Spleen (tissue), 11 donors: ENCODE data around the gene GPC3. TPM values are rescaled to one million over a fixed set of nuclear protein-coding genes. Genes with fewer than 3 reads are reported as not detected.

Experiments
- DNase-seq: peaks from one replicate; pipeline ENCODE4 v3.0.0-alpha.2; 2020
- H3K27ac ChIP-seq, 8 donors: fragments of 200-600 bp; sonication (generic) in 7 of 8; 1 replicate in 4 of 8; 2 replicates in 4 of 8; pipeline versions ENCODE4 v1.5.0 to v1.8.0; 2016 to 2021; ENCODE audit warnings: inconsistent platforms in 4 of 8, mild to moderate bottlenecking in 4 of 8, moderate library complexity in 1 of 8
- H3K27me3 ChIP-seq, 7 donors: fragments of 200-600 bp; sonication (generic) in 6 of 7; replicated peaks in 1 of 7; 1 replicate in 4 of 7; 2 replicates in 3 of 7; pipeline versions ENCODE4 v1.5.0 to v1.8.0; 2016 to 2021; ENCODE audit warnings: inconsistent platforms in 3 of 7, mild to moderate bottlenecking in 1 of 7
- H3K36me3 ChIP-seq, 6 donors: fragments of 200-600 bp; sonication (generic) in 5 of 6; 1 replicate in 4 of 6; 2 replicates in 2 of 6; pipeline versions ENCODE4 v1.5.0 to v1.8.0; 2016 to 2021; ENCODE audit warnings: inconsistent platforms in 2 of 6
- H3K4me1 ChIP-seq, 6 donors: fragments of 200-600 bp; sonication (generic) in 5 of 6; 1 replicate in 3 of 6; 2 replicates in 3 of 6; pipeline versions ENCODE4 v1.5.0 to v1.8.0; 2016 to 2021; ENCODE audit warnings: inconsistent platforms in 3 of 6
- H3K4me3 ChIP-seq, 8 donors: fragments of 200-600 bp; sonication (generic) in 7 of 8; 1 replicate in 4 of 8; 2 replicates in 4 of 8; pipeline versions ENCODE4 v1.5.0 to v1.8.0; 2016 to 2021; ENCODE audit warnings: inconsistent platforms in 4 of 8, mild to moderate bottlenecking in 4 of 8, moderate library complexity in 2 of 8
- H3K9me3 ChIP-seq, 8 donors: fragments of 200-600 bp; sonication (generic) in 7 of 8; 1 replicate in 4 of 8; 2 replicates in 4 of 8; pipeline versions ENCODE4 v1.5.0 to v1.8.0; 2016 to 2021; ENCODE audit warnings: inconsistent platforms in 4 of 8
- POLR2A ChIP-seq, 3 donors: fragments of 450-650 bp; IDR thresholded peaks; one replicate each; pipeline ENCODE4 v1.5.1; 2017; ENCODE audit warnings: antibody characterized with exemption in 3 of 3, mild to moderate bottlenecking in 1 of 3
- POLR2AphosphoS5 ChIP-seq, 3 donors: sonication (generic); formaldehyde crosslinking; IDR thresholded peaks; one replicate each; pipeline ENCODE4 v1.5.1; 2017; ENCODE audit warnings: antibody characterized with exemption in 3 of 3
- WGBS, 5 donors: extraction: QIAGEN DNeasy Blood & Tissue Kit in 3 of 5; methylation state at CpG; one replicate each; pipeline versions ENCODE4 v1.1.5 to v1.1.7; 2013 to 2018; 5-methylcytosine and 5-hydroxymethylcytosine counted together
- intact Hi-C: fragments of 100-400 bp; cut with DNase I; formaldehyde crosslinking; loops from one replicate; pipeline ENCODE4 v1.15.0; 2023; ENCODE audit warnings: low total_unique reads
- polyA plus RNA-seq, 3 donors: library from polyadenylated mRNA; stranded (reverse); fragments of 200-250 nt; gene quantifications; one replicate each; pipeline ENCODE4 v1.2.1, GENCODE V29; 2013
- total RNA-seq, 7 donors: library from RNA; depleted of rRNA in 3 of 7; stranded (reverse); fragments of >200 nt in 3 of 7; fragmentation: NEBNext Ultra II Directional in 4 of 7; extraction: Animal tissue kit (Norgen Biotek cat#: 25700) in 4 of 7; gene quantifications; one replicate each; pipeline versions ENCODE4 v1.1.0 to v1.2.1, GENCODE V29; 2016 to 2021
- TF ChIP-seq, protein P1 (sequence below), 11 experiments: fragments of 200-600 bp in 7 of 11; fragments of 450-650 bp in 4 of 11; sonication (generic) in 4 of 11; IDR thresholded peaks in 8 of 11; conservative IDR thresholded peaks in 3 of 11; 1 replicate in 7 of 11; 2 replicates in 4 of 11; pipeline versions ENCODE4 v1.4.0 to v1.8.0; 2016 to 2021; ENCODE audit warnings: antibody characterized with exemption in 11 of 11, inconsistent platforms in 4 of 11, mild to moderate bottlenecking in 1 of 11
- donor health status: healthy with polysubstance abuse.
- donor health status: DM: no; HTN: no; CAD: no; lungs with moderate emphysema.
- donor health status: DM: no; HTN: no; CAD: no.
- donor health status: Bipolar disorder and iron deficiency.
- donor health status: healthy.
- donor health status: DM: no; HTN: no; CAD: no.
- donor health status: DM: yes; HTN: yes; CAD: no.

The GPC3 gene
- total and polyA plus RNA-seq, 10 donors: 0.41 to 3.3 (median 1.5) TPM

DNA sequence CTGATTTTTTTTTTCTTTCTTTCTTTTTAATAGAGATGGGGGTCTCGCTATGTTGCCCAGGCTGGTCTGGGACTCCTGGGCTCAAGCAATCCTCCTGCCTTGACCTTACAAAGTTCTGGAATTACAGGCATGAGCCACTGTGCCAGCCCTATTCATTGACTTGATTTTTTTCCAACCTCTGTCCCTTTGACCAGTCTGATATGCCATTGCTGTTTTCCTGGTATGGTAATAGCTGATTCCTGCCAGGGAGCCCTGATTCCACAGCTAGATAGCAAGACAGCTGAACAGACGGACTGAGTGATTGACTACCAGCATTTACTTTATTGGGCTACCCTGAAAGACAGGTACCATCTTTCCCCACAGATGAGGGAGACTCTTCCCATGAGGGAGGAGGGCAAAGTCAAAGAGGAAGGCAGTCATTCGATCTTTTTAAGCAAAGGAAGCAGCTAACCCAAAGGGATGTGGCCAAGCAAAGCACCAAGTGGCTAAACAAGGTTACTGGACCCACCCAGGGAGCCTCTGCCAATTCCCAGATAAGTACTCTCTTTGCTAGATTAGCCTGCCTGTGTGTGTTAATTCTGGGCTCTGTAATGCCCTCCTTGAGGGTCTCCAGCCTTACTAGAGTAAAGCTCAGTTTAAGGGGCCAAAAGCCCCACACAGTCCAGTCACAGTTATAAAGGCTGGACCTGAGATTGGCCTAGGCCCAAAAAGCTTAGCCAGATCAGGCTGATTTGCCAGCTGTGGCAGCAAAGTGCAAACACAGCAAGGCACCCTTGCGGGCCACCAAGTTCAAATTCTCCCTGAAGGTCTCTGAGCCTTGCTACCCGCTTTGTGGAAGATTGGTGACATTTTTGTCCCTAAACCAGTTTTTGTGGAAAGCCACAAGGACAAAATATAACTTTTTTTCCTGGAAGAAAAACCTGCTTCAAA lies 377.7 kb downstream of the GPC3 start:
- no peaks in the 10 kb centered on the region for H3K9me3 ChIP-seq
- no peaks in the 10 kb centered on the region for H3K36me3 ChIP-seq
- TF ChIP-seq POLR2AphosphoS5 (IDR thresholded peaks at IDR 0.05) (no peak), POLR2A (IDR thresholded peaks at IDR 0.05) (no peak)
- TF ChIP-seq, protein P1, sequence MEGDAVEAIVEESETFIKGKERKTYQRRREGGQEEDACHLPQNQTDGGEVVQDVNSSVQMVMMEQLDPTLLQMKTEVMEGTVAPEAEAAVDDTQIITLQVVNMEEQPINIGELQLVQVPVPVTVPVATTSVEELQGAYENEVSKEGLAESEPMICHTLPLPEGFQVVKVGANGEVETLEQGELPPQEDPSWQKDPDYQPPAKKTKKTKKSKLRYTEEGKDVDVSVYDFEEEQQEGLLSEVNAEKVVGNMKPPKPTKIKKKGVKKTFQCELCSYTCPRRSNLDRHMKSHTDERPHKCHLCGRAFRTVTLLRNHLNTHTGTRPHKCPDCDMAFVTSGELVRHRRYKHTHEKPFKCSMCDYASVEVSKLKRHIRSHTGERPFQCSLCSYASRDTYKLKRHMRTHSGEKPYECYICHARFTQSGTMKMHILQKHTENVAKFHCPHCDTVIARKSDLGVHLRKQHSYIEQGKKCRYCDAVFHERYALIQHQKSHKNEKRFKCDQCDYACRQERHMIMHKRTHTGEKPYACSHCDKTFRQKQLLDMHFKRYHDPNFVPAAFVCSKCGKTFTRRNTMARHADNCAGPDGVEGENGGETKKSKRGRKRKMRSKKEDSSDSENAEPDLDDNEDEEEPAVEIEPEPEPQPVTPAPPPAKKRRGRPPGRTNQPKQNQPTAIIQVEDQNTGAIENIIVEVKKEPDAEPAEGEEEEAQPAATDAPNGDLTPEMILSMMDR (IDR thresholded peaks at IDR 0.05 in 8 of 11, conservative IDR thresholded peaks at IDR 0.05 in 3 of 11): no peak
- H3K27ac ChIP-seq: no peak overlapping the region
- peaks cover 0 to 3% (median 0%) of the 10 kb centered on the region in 7 donors for H3K27me3 ChIP-seq
- no peaks in the 10 kb centered on the region for H3K4me1 ChIP-seq
- no peak overlapping the region for H3K4me3 ChIP-seq
- intact Hi-C loops: no loop called here
- no peak for DNase-seq
- WGBS, 5 donors: 51 to 67% (median 63%) methylated on average over 5 of the region's 5 CpGs

DNA sequence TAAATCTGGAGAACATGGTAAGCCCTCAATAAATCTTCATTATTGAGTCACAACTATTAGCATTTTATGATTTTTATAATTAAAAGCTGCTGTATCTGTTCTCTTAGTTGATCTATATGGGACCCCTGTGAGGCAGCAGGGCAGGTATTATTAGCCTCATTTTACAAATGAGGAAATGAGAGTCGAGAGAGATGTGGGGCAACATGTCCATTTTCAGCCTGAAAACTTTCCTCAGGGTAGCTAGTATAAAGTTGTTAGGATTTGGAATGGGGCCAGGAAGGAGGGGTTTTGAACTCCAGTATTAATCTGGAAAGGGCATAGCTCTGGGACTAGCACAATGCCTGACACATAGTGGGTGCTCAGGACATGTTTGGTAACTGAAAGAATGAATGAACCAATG lies 378.4 kb downstream of the GPC3 start:
- no peak for DNase-seq
- H3K9me3 ChIP-seq: no peaks in the 10 kb centered on the region
- H3K27me3 ChIP-seq: peaks cover 0 to 3% (median 0%) of the 10 kb centered on the region in 7 donors
- no peak overlapping the region for H3K27ac ChIP-seq
- intact Hi-C loops: no loop called here
- H3K4me3 ChIP-seq: no peak overlapping the region
- H3K36me3 ChIP-seq: no peaks in the 10 kb centered on the region
- no peak for TF ChIP-seq POLR2A (IDR thresholded peaks at IDR 0.05)
- TF ChIP-seq, protein P1 (IDR thresholded peaks at IDR 0.05 in 8 of 11, conservative IDR thresholded peaks at IDR 0.05 in 3 of 11): no peak
- no peak for TF ChIP-seq POLR2AphosphoS5 (IDR thresholded peaks at IDR 0.05)
- H3K4me1 ChIP-seq: no peaks in the 10 kb centered on the region
- 47 to 88% (median 68%) methylated on average over 1 of the region's 1 CpG for WGBS, 5 donors

DNA sequence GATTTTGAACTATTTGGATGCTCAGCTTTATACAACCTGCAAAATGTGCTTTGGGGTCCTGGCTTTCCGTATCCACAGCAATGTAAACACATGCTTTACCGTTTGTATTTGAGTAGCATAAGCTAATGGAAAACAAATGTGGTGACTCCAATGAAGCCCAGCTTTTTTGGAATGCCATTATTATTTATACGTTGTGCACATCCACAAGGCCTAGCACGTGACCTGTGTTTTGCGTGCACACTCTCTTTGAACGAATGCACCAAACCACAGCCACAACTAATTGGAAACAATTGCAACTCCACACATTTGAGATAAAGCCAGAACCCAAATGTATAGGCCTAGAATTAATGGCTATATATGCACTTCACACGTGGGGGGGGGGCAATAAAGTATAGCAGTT lies 380.6 kb downstream of the GPC3 start:
- H3K27me3 ChIP-seq: peaks cover 0 to 3% (median 0%) of the 10 kb centered on the region in 7 donors
- WGBS, 5 donors: 66 to 95% (median 82%) methylated on average over 7 of the region's 7 CpGs
- H3K4me3 ChIP-seq: no peak overlapping the region
- intact Hi-C loops: no loop called here
- H3K4me1 ChIP-seq: no peaks in the 10 kb centered on the region
- no peaks in the 10 kb centered on the region for H3K9me3 ChIP-seq
- H3K36me3 ChIP-seq: no peaks in the 10 kb centered on the region
- TF ChIP-seq POLR2AphosphoS5 (IDR thresholded peaks at IDR 0.05): no peak
- no peak overlapping the region for H3K27ac ChIP-seq
- no peak for DNase-seq

DNA sequence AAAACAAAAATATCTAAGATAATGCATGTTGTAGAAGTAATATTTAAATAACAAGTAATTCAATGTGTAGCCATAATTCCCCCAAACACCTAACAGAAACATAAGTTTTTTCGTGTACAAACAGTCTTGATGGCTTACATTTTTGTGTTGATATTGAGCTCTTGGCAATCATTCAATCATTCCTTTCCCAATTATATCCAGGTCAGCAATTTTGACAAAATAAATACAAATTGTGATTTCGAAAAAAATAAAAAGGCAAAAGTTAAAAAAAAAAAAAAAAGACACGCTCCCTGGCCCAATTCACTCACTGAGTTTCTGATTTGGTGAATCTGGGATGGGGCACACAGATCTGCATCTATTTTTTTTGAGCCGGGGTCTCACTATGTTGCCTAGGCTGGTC lies 382.5 kb downstream of the GPC3 start:
- no peaks in the 10 kb centered on the region for H3K9me3 ChIP-seq
- intact Hi-C loops: no loop called here
- TF ChIP-seq POLR2AphosphoS5 (IDR thresholded peaks at IDR 0.05) (no peak), POLR2A (IDR thresholded peaks at IDR 0.05) (no peak)
- TF ChIP-seq, protein P1 (IDR thresholded peaks at IDR 0.05 in 8 of 11, conservative IDR thresholded peaks at IDR 0.05 in 3 of 11): no peak
- no peak for DNase-seq
- no peak overlapping the region for H3K4me3 ChIP-seq
- peaks cover 0 to 3% (median 0%) of the 10 kb centered on the region in 7 donors for H3K27me3 ChIP-seq
- 73 to 93% (median 86%) methylated on average over 4 of the region's 4 CpGs for WGBS, 5 donors
- H3K27ac ChIP-seq: no peak overlapping the region
- no peaks in the 10 kb centered on the region for H3K36me3 ChIP-seq
- no peaks in the 10 kb centered on the region for H3K4me1 ChIP-seq
